Measurements from ENCODE around the gene SLC18A3.

SLC18A3 gene

DNA sequence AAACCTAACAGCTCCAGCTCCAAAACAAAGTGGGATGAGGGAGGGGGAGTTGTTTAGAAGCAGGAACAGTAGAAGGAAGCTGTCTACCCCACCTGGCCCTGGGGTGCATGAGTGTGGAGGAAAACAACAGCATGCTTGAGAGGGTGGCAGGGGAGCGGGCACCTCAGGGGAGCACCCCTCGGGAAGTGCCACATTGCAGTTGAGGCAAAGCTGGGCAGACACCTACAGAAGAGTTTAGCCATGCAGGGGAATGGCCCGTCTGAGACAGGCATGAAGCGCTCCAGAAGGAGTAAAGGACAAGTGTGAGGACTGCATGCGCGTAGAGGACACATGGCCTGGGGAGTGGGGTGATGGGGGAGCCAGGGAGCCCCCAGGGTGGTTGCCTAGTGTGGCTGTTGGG, 21.9 kb downstream of the SLC18A3 start:
- DNase-seq = no peak

DNA sequence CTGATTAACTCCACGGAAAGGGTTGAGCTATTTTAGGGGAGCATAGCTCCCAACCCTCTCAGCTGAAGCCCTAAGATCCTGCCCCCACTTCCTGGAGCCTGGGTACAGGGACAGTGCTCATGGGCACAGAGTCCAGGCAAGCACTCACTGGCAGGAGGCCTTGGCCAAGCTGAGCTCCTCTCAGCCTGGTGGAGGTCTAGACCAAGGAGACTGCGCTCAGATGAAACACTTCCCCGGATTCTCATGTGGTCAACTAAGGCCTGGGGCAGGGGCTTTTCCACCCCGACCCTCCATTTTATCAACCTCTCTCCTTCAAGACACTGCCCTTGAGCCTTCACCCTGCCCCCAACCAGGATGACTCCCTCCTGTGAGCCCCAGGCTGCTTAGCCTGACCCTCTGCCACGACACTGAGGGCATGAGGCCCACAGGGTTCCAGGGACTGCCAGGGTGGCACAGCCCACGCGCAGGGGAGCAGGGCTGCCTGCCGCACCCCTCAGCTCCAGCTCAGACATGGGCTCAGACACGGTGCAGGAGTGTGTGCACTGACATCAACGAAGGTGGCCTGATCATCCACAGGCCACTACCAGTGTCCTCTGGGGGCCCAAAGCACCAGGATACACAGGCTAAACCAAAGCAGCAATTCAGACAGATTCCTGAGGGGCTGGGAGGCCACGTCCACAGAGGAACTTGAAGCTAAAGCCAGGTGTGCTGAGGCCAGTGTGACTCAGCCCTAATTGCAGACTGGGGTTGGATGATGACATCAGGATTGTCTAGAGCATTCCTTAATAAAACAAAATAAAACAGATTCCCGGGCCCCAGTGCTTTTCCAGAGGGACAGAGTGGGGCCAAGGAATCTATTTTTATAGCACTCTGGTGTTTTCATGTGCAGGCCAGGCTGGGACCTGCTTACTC, 22.6 kb downstream of the SLC18A3 start:
- no peak for DNase-seq

DNA sequence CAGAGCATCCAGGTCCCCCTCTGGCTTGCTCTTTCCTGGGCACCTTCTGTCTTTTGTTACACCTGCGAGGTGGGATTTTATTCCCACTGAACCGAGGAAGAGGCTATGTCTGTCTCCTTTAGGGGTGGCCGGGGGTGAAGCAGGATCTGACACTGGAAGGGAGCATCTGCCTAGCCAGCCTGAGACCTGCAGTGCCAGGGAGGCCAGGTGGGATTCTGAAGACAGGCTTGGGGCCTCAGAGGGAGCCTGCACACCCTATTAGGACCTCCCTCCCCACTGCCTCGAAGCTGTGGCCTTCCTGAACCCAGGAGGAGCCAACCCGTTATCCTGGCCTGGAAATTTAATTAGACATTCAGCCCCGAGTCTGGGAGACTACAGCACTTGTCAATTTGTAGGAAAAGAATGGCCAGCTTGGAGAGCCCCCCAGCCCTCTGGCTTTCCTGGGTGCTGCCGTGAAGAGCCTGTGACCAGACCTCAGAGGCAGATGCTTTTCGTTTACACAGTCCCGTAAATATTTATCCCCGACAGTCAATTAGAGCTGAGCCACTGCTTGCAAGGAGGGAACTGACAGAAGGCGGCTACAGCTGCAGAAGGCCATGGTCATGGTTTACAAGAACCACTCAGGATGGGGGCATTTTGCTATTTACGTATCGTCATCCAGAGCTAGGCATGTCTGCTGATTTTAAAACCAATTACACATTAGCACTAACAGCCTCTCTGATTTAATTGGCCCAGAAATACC, 23.4 kb downstream of the SLC18A3 start:
- peak; percentile 48 to 80 for DNase-seq

DNA sequence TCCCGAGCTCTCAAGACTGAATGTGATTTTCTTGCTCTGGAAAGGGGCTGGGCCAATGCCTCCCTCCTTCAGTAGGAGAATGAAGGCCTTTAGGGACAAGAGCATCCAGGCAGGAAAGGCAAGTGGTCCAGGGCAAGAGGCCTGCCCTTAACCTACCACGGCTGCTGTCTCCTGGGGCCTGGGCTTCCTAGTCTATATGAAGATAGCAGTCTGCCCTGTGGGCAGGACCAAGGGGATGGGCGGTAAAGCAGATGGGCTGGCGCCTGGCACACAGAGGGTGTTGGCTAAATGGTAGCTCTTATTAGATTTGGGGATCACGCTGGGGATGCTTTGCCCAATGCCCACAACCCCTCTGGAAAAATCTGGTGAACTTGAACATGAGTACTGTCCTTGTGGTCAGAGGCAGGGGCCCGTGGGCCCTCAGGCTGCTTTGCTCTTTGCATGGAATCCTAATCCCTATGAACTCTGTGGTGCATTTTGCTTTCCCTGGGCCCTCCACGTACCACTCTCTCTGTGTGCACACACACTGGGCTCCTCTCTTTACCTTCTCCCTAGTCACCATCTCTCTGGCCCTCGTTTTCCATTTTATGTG, 24.1 kb downstream of the SLC18A3 start:
- no peak for DNase-seq

GRCh38 chr10:49642311-49642710, 32.2 kb downstream of the SLC18A3 start:
- no peak for DNase-seq

DNA sequence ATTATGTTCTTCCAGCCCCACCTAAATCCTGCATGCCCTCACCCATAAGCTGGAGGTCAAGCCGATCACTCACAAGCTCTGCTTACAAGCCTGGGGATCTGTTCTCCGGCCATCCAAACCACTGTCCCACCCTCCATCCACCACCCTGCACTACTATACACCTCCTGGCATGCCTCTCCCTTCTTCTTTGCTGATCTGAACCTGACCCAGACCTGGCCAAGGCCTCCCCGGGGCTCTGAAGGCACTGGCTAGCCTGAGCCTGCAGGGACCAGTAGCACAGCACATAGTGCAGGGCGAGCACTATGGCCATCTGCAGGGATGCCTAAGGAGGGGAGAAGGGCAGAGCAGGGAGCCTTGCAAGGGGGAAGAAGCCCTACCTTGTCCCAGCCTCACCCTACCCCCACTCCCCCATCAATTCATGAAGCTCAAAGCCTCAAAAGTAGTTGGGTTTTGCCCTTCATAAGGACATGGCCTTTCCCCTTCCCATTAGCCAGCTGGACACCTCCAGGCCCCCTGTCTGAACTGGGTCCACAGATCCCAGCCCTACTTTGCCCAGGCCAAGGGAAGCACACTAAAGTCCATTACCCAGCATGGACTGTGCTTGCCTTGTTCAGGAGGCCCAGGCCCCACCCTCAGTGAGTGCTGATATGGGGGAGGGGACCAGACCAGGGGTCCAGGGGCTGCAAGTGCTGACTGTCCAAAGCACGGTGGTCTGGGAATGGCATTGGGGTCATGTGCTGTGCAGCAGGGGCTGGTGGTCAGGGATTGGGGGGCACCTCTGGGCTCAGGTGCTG, 33.3 kb downstream of the SLC18A3 start:
- DNase-seq = no peak

DNA sequence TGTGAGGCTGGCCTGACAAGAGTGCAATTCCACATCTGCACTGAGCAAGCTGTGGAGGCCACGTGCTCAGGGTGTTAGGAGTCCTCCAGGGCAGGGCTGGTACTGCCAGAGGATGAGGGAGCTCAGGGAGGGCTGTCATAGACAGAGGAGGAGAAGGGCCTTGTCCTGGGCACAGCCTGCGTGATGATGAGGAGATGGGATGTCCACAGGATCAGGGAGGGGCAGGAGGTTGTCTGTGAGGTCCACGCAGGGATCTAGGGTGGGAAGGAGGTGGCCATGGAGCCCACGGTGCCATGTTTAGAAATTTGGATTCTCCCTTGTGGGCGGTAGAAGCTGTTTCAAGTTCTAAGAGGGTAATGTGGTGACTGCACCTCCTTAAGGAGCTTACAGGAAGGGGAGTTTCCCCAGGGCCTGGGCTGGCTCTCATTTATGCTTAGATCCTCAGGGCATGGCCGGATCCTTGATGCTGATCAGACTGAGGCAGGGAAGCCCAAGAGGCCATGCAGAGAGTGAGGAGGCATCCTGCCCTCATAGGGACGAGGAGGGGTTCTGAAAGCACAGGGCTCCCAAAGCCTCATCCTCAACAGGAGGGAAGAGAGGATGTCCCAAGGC, 34.0 kb downstream of the SLC18A3 start:
- DNase-seq = no peak

- no peak for DNase-seq
Observed at GRCh38 chr10:49645417-49645816, 35.3 kb downstream of the SLC18A3 start.

- no peak for DNase-seq
Observed at GRCh38 chr10:49645871-49646870, 36.1 kb downstream of the SLC18A3 start.

- DNase-seq = no peak
Observed at GRCh38 chr10:49647554-49647953, 37.4 kb downstream of the SLC18A3 start.

DNA sequence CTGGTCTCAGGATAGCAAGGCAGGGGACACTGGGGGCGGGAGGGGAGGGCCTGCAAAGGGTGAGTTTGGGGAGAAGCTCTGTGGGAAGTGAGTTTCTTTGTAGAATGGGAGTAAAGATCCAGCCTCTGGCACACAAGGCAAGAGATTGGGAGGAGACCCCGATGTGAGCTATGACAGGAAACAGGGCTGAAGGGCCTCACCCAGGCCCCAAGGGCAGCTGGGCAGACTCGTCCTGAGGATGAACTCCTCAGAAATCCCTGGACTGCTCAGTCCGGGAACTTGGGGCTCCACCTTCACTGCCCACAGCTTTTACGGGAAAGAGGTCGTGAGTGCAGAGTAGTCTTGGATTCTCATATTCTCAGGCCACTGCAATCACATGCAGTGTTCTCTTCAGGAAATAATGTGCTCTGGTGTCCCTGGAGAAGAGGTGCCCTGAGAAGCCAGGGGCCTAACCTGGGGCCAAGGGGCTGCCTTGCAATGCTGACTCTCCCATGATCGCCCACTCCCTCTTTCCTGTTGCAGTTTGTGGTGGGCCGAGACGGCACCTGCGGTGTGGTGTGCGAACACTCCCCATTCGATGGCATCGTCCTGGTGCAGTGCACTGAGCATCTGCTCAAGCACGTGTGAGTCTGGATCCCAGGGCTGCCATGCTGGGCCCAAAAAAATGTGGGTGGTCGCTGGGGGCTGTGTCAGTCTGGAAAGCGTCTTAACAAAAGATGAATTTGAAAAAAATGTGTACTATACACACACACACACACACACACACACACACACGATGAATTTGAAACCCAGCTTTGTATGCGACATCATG, 38.1 kb downstream of the SLC18A3 start:
- DNase-seq = no peak

- DNase-seq = no peak
Observed at GRCh38 chr10:49649294-49649693, 39.2 kb downstream of the SLC18A3 start.

- DNase-seq = no peak
Observed at GRCh38 chr10:49649936-49650723, 40.0 kb downstream of the SLC18A3 start.

DNA sequence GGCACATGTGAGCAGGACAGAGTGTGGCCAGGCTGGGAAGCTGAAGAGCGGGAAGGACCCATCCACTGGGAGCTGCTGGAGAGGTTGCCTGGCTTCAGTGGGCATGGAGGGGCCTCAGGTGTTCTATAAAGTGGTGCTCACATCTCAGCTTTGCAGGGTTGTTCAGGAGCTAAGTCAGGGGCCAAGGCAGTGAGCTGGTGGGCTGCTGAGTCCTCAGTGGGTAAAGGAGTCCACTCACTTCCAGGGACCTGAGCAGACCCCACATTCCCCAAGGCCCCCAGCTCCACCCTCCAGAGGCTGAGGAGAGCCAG, 40.6 kb downstream of the SLC18A3 start:
- no peak for DNase-seq

- DNase-seq = no peak
Observed at GRCh38 chr10:49651039-49651835, 41.1 kb downstream of the SLC18A3 start.

DNA sequence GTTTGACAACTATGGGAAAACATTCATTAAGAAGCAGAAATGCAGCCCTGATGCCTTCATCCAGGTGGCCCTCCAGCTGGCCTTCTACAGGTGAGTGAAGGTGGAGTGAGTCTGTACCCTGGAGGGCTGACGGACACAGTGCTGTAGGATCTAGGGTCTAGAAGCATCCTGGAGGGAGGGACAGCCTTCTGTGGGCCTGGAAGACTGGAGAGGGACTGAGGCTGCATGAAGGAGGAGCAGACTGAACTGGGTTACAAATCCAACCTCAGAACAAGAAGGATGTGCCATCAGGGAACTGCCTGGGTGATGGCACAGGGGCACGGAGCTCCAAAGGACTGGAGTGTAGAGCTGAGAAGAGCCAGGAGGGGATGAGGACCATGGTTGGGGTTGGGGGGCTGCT, 41.8 kb downstream of the SLC18A3 start:
- DNase-seq = no peak

GRCh38 chr10:49652421-49653272, 42.5 kb downstream of the SLC18A3 start:
- DNase-seq = no peak

Data from NCI-H524 (cell line).